ENCODE results near the gene MTSS2.

DNA sequence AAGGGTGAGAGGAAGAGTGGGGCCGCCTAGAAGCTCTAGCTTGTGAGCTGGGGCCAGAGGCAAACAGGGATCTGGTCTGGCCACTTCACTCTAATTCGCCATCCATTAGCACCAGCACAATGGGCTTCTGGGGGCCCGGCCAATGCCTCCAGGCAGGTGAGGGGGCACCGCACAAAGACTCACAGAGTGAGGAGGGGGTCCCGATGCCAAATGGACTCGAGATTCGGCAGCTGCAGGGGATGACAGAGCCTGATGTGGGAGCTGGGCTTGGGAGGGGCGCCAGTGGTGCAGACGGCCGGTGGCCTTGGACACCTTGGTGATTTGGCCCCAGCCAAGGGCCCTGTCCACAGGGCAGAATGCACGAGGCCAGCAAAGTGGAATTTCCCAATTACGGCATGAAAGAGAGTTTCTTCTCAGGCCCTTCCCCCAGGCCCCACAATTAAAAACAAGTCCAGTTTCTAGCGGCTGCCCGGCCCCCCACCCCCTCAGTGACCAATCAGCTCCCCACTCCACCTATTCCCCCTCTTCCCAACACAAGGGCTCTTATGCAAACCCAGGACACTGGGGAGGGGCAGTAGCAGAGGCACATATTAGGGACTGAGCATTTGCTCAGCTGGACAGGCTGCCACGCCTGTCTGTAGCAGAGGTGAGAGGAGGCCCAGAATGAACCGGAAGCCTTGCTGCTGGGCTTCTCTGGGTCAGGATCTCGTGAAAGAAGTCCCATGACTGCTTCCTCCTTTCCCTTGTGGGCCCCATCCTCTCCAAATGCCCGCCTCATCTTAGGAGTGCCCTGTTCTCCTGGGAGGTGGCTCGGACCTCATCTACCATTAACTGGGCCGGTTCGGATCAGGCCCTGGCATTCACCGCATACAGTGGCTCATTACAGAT lies 39.4 kb upstream of the MTSS2 start:
- no peak for TF ChIP-seq CTCF (conservative IDR thresholded peaks at IDR 0.05; ENCODE audit: low read depth, low read length)
- no peak for TF ChIP-seq EZH2 (IDR thresholded peaks at IDR 0.05; ENCODE audit: low read length, unreplicated experiment)
